Endothelial cell of umbilical vein (primary cell): Measurements from ENCODE around the gene C10orf88. TPM values are rescaled to one million over a fixed set of nuclear protein-coding genes. Genes with fewer than 3 reads are reported as not detected.
A peak's percentile ranks its signal among the peaks of the same experiment; 100 is the strongest.

Experiments used
- BruUV-seq: library from RNA; stranded (reverse); fragments of 400-500 nt; replicated peaks from 2 replicates; lab custom pipeline; 2021; lab: Mats Ljungman, UMichigan
- CTCF ChIA-PET: fragments of 300-600, 350-600 bp; sonication (Branson Sonifier 250); formaldehyde crosslinking; loops from one replicate; lab custom pipeline; 2021; ENCODE audit warnings: antibody characterized with exemption, inconsistent platforms; lab: Charles Lee
- POLR2A ChIA-PET: fragments of 300-600, 350-600 bp; sonication (Branson Sonifier 250); formaldehyde crosslinking; loops from one replicate; lab custom pipeline; 2021; ENCODE audit warnings: antibody characterized with exemption, inconsistent platforms; lab: Charles Lee
- DNase-seq: peaks from one replicate; pipeline ENCODE4 v3.0.0-alpha.2; 2011; ENCODE audit warnings: low read depth, low spot score
- FAIRE-seq: peaks from 2 replicates; lab custom pipeline; 2011; peaks lifted over from hg19 to GRCh38; lab: Jason Lieb, UNC
- H2AFZ ChIP-seq: 2 replicates; pipeline ENCODE4 v1.6.0; 2012; ENCODE audit warnings: low read depth, low read length, control low read depth, inconsistent platforms
- H3K27ac ChIP-seq: 2 replicates; pipeline ENCODE4 v1.5.1; 2011; ENCODE audit warnings: low read depth, mild to moderate bottlenecking, control low read depth, low read length, moderate library complexity; ENCODE audit not compliant: insufficient read depth
- H3K27me3 ChIP-seq, 2 experiments: 2 replicates each; pipeline versions ENCODE4 v1.6.0 to v1.6.1; 2011; ENCODE audit warnings: low read length in 2 of 2, mixed read lengths in 1 of 2; ENCODE audit not compliant: control insufficient read depth in 2 of 2, insufficient read depth in 2 of 2
- H3K36me3 ChIP-seq, 2 experiments: 2 replicates in 1 of 2; 3 replicates in 1 of 2; pipeline ENCODE4 v1.5.1; 2011; ENCODE audit warnings: low read length in 2 of 2, mild to moderate bottlenecking in 1 of 2, moderate library complexity in 1 of 2; ENCODE audit not compliant: control insufficient read depth in 2 of 2, insufficient read depth in 2 of 2; ENCODE audit errors: extremely low read depth in 1 of 2
- H3K4me1 ChIP-seq: 3 replicates; pipeline ENCODE4 v1.5.1; 2011; ENCODE audit warnings: mild to moderate bottlenecking, low read length; ENCODE audit not compliant: control insufficient read depth, insufficient read depth; ENCODE audit errors: extremely low read depth
- H3K4me2 ChIP-seq: 2 replicates; pipeline ENCODE4 v1.6.1; 2011; ENCODE audit warnings: low read length, control low read depth, mixed read lengths; ENCODE audit not compliant: insufficient read depth
- H3K4me3 ChIP-seq, 3 experiments: fragments of 200-600 bp in 1 of 3; sonication (generic), shearing (Covaris generic) in 1 of 3; replicated peaks in 1 of 3; 2 replicates each; pipeline ENCODE4 v1.5.1; 2011 to 2016; ENCODE audit warnings: control low read depth in 3 of 3, low read length in 3 of 3, mild to moderate bottlenecking in 2 of 3, inconsistent platforms in 1 of 3, low read depth in 1 of 3, moderate library complexity in 1 of 3; ENCODE audit not compliant: insufficient read depth in 1 of 3
- H3K79me2 ChIP-seq: 2 replicates; pipeline ENCODE4 v1.6.0; 2012; ENCODE audit warnings: low read length, inconsistent platforms; ENCODE audit not compliant: control insufficient read depth, insufficient read depth
- H3K9ac ChIP-seq: replicated peaks from 2 replicates; pipeline ENCODE3; 2011; ENCODE audit warnings: low read length, control low read depth; ENCODE audit not compliant: insufficient read depth; ENCODE audit errors: extremely low read depth
- H3K9me1 ChIP-seq: replicated peaks from 3 replicates; pipeline ENCODE4 v1.6.0; 2011; ENCODE audit warnings: mild to moderate bottlenecking, low read length; ENCODE audit not compliant: control insufficient read depth, insufficient read depth; ENCODE audit errors: extremely low read depth
- H3K9me3 ChIP-seq: replicated peaks from 2 replicates; pipeline ENCODE4 v1.5.1; 2012; ENCODE audit warnings: low read length, inconsistent platforms; ENCODE audit not compliant: control insufficient read depth, insufficient read depth
- H4K20me1 ChIP-seq: replicated peaks from 2 replicates; pipeline ENCODE3; 2011; ENCODE audit warnings: mild to moderate bottlenecking, low read length; ENCODE audit not compliant: control insufficient read depth, insufficient read depth; ENCODE audit errors: extremely low read depth
- CTCF ChIP-seq, 2 donors: IDR thresholded peaks; 1 replicate in 1 of 2; 2 replicates in 1 of 2; pipeline ENCODE4 v1.5.1; 2011; ENCODE audit warnings: low read length in 2 of 2, mild to moderate bottlenecking in 2 of 2, moderate library complexity in 2 of 2, control low read depth in 1 of 2, inconsistent platforms in 1 of 2, low read depth in 1 of 2; ENCODE audit not compliant: insufficient read depth in 1 of 2; ENCODE audit errors: extremely low read depth in 1 of 2
- EZH2 ChIP-seq: IDR thresholded peaks from 2 replicates; pipeline ENCODE4 v1.6.1; 2012; ENCODE audit warnings: borderline replicate concordance, low read depth, mild to moderate bottlenecking, moderate library complexity, low read length, inconsistent platforms; ENCODE audit not compliant: severe bottlenecking
- FOS ChIP-seq: IDR thresholded peaks from 2 replicates; pipeline ENCODE4 v1.6.1; 2011; ENCODE audit warnings: mild to moderate bottlenecking, low read length, moderate library complexity, borderline replicate concordance; ENCODE audit not compliant: insufficient read depth
- GATA2 ChIP-seq: IDR thresholded peaks from 2 replicates; pipeline ENCODE4 v1.7.0; 2011; ENCODE audit warnings: low read depth, mild to moderate bottlenecking, moderate library complexity, mixed read lengths, low read length; ENCODE audit not compliant: insufficient read length, insufficient read depth
- JUN ChIP-seq: IDR thresholded peaks from 2 replicates; pipeline ENCODE4 v1.6.1; 2011; ENCODE audit warnings: borderline replicate concordance, low read depth; ENCODE audit not compliant: insufficient read length, insufficient read depth
- MYC ChIP-seq: IDR thresholded peaks from one replicate; pipeline ENCODE4 v1.6.1; 2011; ENCODE audit warnings: mild to moderate bottlenecking, low read depth, low read length
- POLR2A ChIP-seq: IDR thresholded peaks from 2 replicates; pipeline ENCODE4 v1.6.1; 2012; ENCODE audit warnings: low read depth, mild to moderate bottlenecking, control low read depth, low read length
- POLR2AphosphoS5 ChIP-seq: IDR thresholded peaks from 2 replicates; pipeline ENCODE4 v1.6.1; 2012; ENCODE audit warnings: low read depth, mild to moderate bottlenecking, control low read depth, low read length, moderate library complexity; ENCODE audit not compliant: insufficient read depth
- dilution Hi-C: fragments of 300-500 bp; cut with MboI; formaldehyde crosslinking; loops from one replicate; pipeline ENCODE4 v1.15.0; 2019; ENCODE audit warnings: low sequenced_read_pairs; ENCODE audit not compliant: extremely low pct_ligation_motif_present
- intact Hi-C: fragments of 100-400 bp; cut with micrococcal nuclease; formaldehyde crosslinking; loops from one replicate; pipeline ENCODE4 v1.10.0; 2022
- polyA plus RNA-seq, 4 experiments: library from polyadenylated mRNA; depleted of rRNA in 3 of 4; stranded (reverse) in 3 of 4; unstranded in 1 of 4; fragments of >200 nt; gene quantifications; 2 replicates each; pipeline versions ENCODE4 v1.2.1 to v1.2.3, GENCODE V29; 2011 to 2012; ENCODE audit warnings: missing spikeins in 1 of 4
- total RNA-seq: library from RNA; stranded (reverse); gene quantifications from 2 replicates; pipeline ENCODE4 v1.2.3, GENCODE V29; 2021
- TF ChIP-seq, protein P1 (sequence below): IDR thresholded peaks from 2 replicates; pipeline ENCODE4 v1.6.1; 2011; ENCODE audit not compliant: insufficient read depth, insufficient read length

The C10orf88 gene
- total and polyA plus RNA-seq, 2 donors (not counting 3 experiments of a cell fraction or from before 2014, with no cell fraction given), result 3.6 to 13.2 TPM

GRCh38 chr10:122894261-122894944 is 59.6 kb downstream of the C10orf88 start:
- dilution Hi-C loops, result no loop called here
- Histone ChIP-seq H3K27ac (no peak overlapping the region), H3K4me2 (no peak overlapping the region), H3K9me3 (no peaks in the 10 kb centered on the region), H3K9ac (no peak overlapping the region), H3K9me1 (no peaks in the 10 kb centered on the region), H4K20me1 (no peaks in the 10 kb centered on the region), H3K4me1 (no peaks in the 10 kb centered on the region), H3K4me3 (no peak overlapping the region), H3K79me2 (no peaks in the 10 kb centered on the region), H3K27me3 (no peaks in the 10 kb centered on the region), H3K36me3 (no peaks in the 10 kb centered on the region), H2AFZ (no peak overlapping the region)
- BruUV-seq, result no TSS peak
- CTCF ChIA-PET, result interaction anchor here (1.1 kb wide), 1 partner anchor 19 kb away, joined by 3 read pairs; no protein-coding TSS in a partner anchor
- POLR2A ChIA-PET, result no interaction called here
- TF ChIP-seq CTCF (IDR thresholded peaks at IDR 0.05; ENCODE audit: extremely low read depth in 1 of 2, insufficient read depth in 1 of 2, low read depth in 1 of 2, low read length in 2 of 2) (no peak), POLR2AphosphoS5 (no peak)
- intact Hi-C loops, result no loop called here
- DNase-seq, result no peak
- FAIRE-seq, result peak; percentile 35

DNA sequence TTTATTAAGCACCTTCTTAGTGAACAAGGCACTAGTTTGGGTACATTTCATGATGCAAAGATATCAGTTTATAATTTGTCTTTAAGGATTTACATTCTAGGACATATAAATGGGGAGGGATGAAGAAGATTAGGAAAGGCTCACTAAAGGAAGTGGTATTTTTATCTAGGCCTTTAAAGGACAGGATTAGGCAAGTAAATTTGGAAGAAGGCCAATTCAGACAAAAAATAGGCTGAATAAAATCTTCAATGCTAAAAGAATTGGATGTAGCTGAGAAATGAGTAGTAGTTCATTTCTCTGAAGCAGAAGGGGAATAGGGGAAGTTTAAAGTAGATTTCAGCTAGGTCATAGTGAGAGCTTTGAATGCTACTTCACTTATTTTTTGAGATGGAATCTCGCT is 69.9 kb downstream of the C10orf88 start:
- Histone ChIP-seq H3K27me3 (no peaks in the 10 kb centered on the region), H3K9me1 (no peaks in the 10 kb centered on the region), H3K27ac (no peak overlapping the region), H3K9me3 (no peaks in the 10 kb centered on the region), H4K20me1 (no peaks in the 10 kb centered on the region), H3K4me2 (no peak overlapping the region), H3K4me1 (peaks cover 6% of the 10 kb centered on the region), H3K79me2 (peaks cover 3% of the 10 kb centered on the region), H2AFZ (no peak overlapping the region), H3K9ac (no peak overlapping the region), H3K36me3 (no peaks in the 10 kb centered on the region), H3K4me3 (no peak overlapping the region)
- BruUV-seq, result no TSS peak
- dilution Hi-C loops, result no loop called here
- no peak for TF ChIP-seq POLR2AphosphoS5
- no peak for TF ChIP-seq JUN
- TF ChIP-seq, protein P1, sequence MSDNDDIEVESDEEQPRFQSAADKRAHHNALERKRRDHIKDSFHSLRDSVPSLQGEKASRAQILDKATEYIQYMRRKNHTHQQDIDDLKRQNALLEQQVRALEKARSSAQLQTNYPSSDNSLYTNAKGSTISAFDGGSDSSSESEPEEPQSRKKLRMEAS, result no peak
- no peak for TF ChIP-seq MYC
- TF ChIP-seq POLR2A, result no peak
- TF ChIP-seq EZH2, result no peak
- no peak for TF ChIP-seq GATA2
- no peak for TF ChIP-seq FOS
- TF ChIP-seq CTCF (IDR thresholded peaks at IDR 0.05; ENCODE audit: extremely low read depth in 1 of 2, insufficient read depth in 1 of 2, low read depth in 1 of 2, low read length in 2 of 2), result no peak
- intact Hi-C loops, result loop anchor here (2.0 kb wide), 1 partner anchor 29 kb away; no protein-coding TSS in a partner anchor
- DNase-seq, result no peak
- POLR2A ChIA-PET, result no interaction called here
- FAIRE-seq, result no peak
- CTCF ChIA-PET, result no interaction called here
